Heart left ventricle (tissue), 16 donors: ENCODE measurements around the gene DNAH14. TPM values are rescaled to one million over a fixed set of nuclear protein-coding genes. Genes with fewer than 3 reads are reported as not detected.

Experiments
- ATAC-seq, 4 donors: fragments of 200-7000 bp; cut with Tn5 transposase; one replicate each; pipeline ENCODE4 v1.9.1; 2020 to 2022; ENCODE audit warnings: moderate library complexity in 4 of 4, mild to moderate bottlenecking in 3 of 4, moderate number of reproducible peaks in 1 of 4
- DNase-seq, 5 donors: peaks; one replicate each; pipeline ENCODE4 v3.0.0-alpha.2; 2020
- H3K27ac ChIP-seq, 12 donors: fragments of 200-600 bp; sonication (generic) in 4 of 12; one replicate each; pipeline versions ENCODE4 v1.5.0 to v1.8.0; 2016 to 2022; ENCODE audit warnings: mild to moderate bottlenecking in 2 of 12
- H3K27me3 ChIP-seq, 9 donors: fragments of 200-600 bp; sonication (generic) in 2 of 9; one replicate each; pipeline versions ENCODE4 v1.5.1 to v1.8.0; 2016 to 2022; ENCODE audit warnings: mild to moderate bottlenecking in 3 of 9
- H3K36me3 ChIP-seq, 9 donors: fragments of 200-600 bp; sonication (generic) in 2 of 9; one replicate each; pipeline versions ENCODE4 v1.5.0 to v1.8.0; 2018 to 2022; ENCODE audit warnings: mild to moderate bottlenecking in 2 of 9
- H3K4me1 ChIP-seq, 12 donors: fragments of 200-600 bp; sonication (generic) in 4 of 12; one replicate each; pipeline versions ENCODE4 v1.5.0 to v1.8.0; 2016 to 2022; ENCODE audit warnings: mild to moderate bottlenecking in 3 of 12
- H3K4me3 ChIP-seq, 12 donors: fragments of 200-600 bp; sonication (generic) in 4 of 12; one replicate each; pipeline versions ENCODE4 v1.5.0 to v1.8.0; 2017 to 2022; ENCODE audit warnings: mild to moderate bottlenecking in 9 of 12, moderate library complexity in 4 of 12
- H3K9me3 ChIP-seq, 12 donors: fragments of 200-600 bp; sonication (generic) in 4 of 12; one replicate each; pipeline versions ENCODE4 v1.5.0 to v1.8.0; 2016 to 2022; ENCODE audit warnings: mild to moderate bottlenecking in 1 of 12
- CTCF ChIP-seq, 12 donors: fragments of 200-600 bp; sonication (generic) in 4 of 12; IDR thresholded peaks; one replicate each; pipeline versions ENCODE4 v1.5.0 to v1.8.0; 2018 to 2022; ENCODE audit warnings: antibody characterized with exemption in 12 of 12, mild to moderate bottlenecking in 5 of 12
- POLR2A ChIP-seq, 2 donors: fragments of 450-650 bp; IDR thresholded peaks; one replicate each; pipeline ENCODE4 v1.6.1; 2017; ENCODE audit warnings: antibody characterized with exemption in 2 of 2, mild to moderate bottlenecking in 2 of 2, moderate library complexity in 2 of 2
- WGBS, 4 donors: extraction: QIAGEN DNeasy Blood & Tissue Kit in 2 of 4; methylation state at CpG; one replicate each; pipeline versions ENCODE4 v1.1.5 to v1.1.7; 2013 to 2018; 5-methylcytosine and 5-hydroxymethylcytosine counted together
- intact Hi-C, 10 donors: fragments of 100-400 bp; cut with DNase I; formaldehyde crosslinking; loops; one replicate each; pipeline versions ENCODE4 v1.11.1 to v1.14.2; 2022
- polyA plus RNA-seq, 2 donors: library from polyadenylated mRNA; stranded (reverse); fragments of 200-250 nt; gene quantifications; one replicate each; pipeline ENCODE4 v1.2.3, GENCODE V29; 2013
- total RNA-seq, 9 donors: library from RNA; depleted of rRNA in 2 of 9; stranded (reverse); fragments of >200 nt in 2 of 9; fragmentation: NEBNext Ultra II Directional in 3 of 9; extraction: Animal tissue kit (Norgen Biotek cat#: 25700) in 3 of 9; gene quantifications; one replicate each; pipeline versions ENCODE4 v1.1.0 to v1.2.4, GENCODE V29; 2016 to 2023
- donor health status: ischemic (EF 13 %, LVEDD 7.1; RV severe dilation, severe dysfunction).
- donor health status: healthy with polysubstance abuse.
- donor health status: DM: no; HTN: yes; CAD: no.
- donor health status: DM: no; HTN: no; CAD: no.
- donor health status: ischemic (EF 25% LVEDD 6.9; RV normal size, moderate dysfunction).
- donor health status: ischemic (EF 25% LVEDD 5.7; RV mildly dilated, moderate dysfunction).
- donor health status: healthy.
- donor health status: DM: yes; HTN: yes; CAD: no.
- donor health status: ischemic (EF 35%, LVEDD 5.7; RV mildly dilated, moderate dysfunction).
- donor health status: nonischemic (EF 11% LVEDD 7.7; RV severe dilation, severe dysfunction).
- donor health status: DM: yes; HTN: yes; CAD: no.
- donor health status: PGD.
- donor health status: ischemic (EF 29% LVEDD 5.4; RV normal size, mild dysfunction).
- donor health status: nonischemic (EF 23%, LVEDD 6.1; RV moderate dilation, normal function).

The DNAH14 gene
- total and polyA plus RNA-seq, 11 donors, result 0.24 to 6.8 (median 2.8) TPM

- H3K27ac ChIP-seq, result no peak overlapping the region
- DNase-seq (no peak), ATAC-seq (no peak)
- H3K4me3 ChIP-seq, result no peak overlapping the region
- peaks cover 0 to 4% (median 0%) of the 10 kb centered on the region in 9 donors for H3K27me3 ChIP-seq
- no peaks in the 10 kb centered on the region for H3K4me1 ChIP-seq
- peaks cover 0 to 9% (median 0%) of the 10 kb centered on the region in 12 donors for H3K9me3 ChIP-seq
- no peak for TF ChIP-seq CTCF (IDR thresholded peaks at IDR 0.05)
- H3K36me3 ChIP-seq, result no peaks in the 10 kb centered on the region
- intact Hi-C loops, result no loop called here
- 65 to 82% (median 78%) methylated on average over 4 to 5 of the region's 5 CpGs for WGBS, 4 donors
Measured at GRCh38 chr1:224896130-224896781, 33.2 kb upstream of the DNAH14 start.

GRCh38 chr1:224897529-224898327, 31.7 kb upstream of the DNAH14 start:
- Histone ChIP-seq H3K4me1 (no peaks in the 10 kb centered on the region), H3K4me3 (no peak overlapping the region), H3K27me3 (peaks cover 0 to 4% (median 0%) of the 10 kb centered on the region in 9 donors), H3K36me3 (no peaks in the 10 kb centered on the region), H3K9me3 (peaks cover 0 to 9% (median 0%) of the 10 kb centered on the region in 12 donors), H3K27ac (no peak overlapping the region)
- TF ChIP-seq POLR2A (IDR thresholded peaks at IDR 0.05), result no peak
- TF ChIP-seq CTCF (IDR thresholded peaks at IDR 0.05), result no peak
- intact Hi-C loops, result no loop called here
- DNase-seq (no peak), ATAC-seq (no peak)
- WGBS, 4 donors, result 87 to 100% (median 93%) methylated on average over 1 of the region's 1 CpG

GRCh38 chr1:224898937-224899336, 30.5 kb upstream of the DNAH14 start:
- no peaks in the 10 kb centered on the region for H3K36me3 ChIP-seq
- DNase-seq (no peak), ATAC-seq (no peak)
- H3K4me3 ChIP-seq, result no peak overlapping the region
- no peak overlapping the region for H3K27ac ChIP-seq
- 83 to 89% (median 87%) methylated on average over 3 of the region's 3 CpGs for WGBS, 4 donors
- H3K27me3 ChIP-seq, result peaks cover 0 to 5% (median 0%) of the 10 kb centered on the region in 9 donors
- intact Hi-C loops, result no loop called here
- H3K9me3 ChIP-seq, result peaks cover 0 to 9% (median 0%) of the 10 kb centered on the region in 12 donors
- H3K4me1 ChIP-seq, result no peaks in the 10 kb centered on the region
- TF ChIP-seq CTCF (IDR thresholded peaks at IDR 0.05) (no peak), POLR2A (IDR thresholded peaks at IDR 0.05) (no peak)

- TF ChIP-seq POLR2A (IDR thresholded peaks at IDR 0.05), result no peak
- TF ChIP-seq CTCF (IDR thresholded peaks at IDR 0.05), result no peak
- WGBS, 4 donors, result 80 to 86% (median 82%) methylated on average over 3 of the region's 3 CpGs
- H3K27me3 ChIP-seq, result peaks cover 0 to 8% (median 0%) of the 10 kb centered on the region in 9 donors
- H3K36me3 ChIP-seq, result no peaks in the 10 kb centered on the region
- intact Hi-C loops, result no loop called here
- DNase-seq (no peak), ATAC-seq (no peak)
- no peak overlapping the region for H3K4me3 ChIP-seq
- H3K4me1 ChIP-seq, result no peaks in the 10 kb centered on the region
- H3K9me3 ChIP-seq, result peaks cover 0 to 9% (median 0%) of the 10 kb centered on the region in 12 donors
- no peak overlapping the region for H3K27ac ChIP-seq
Measured at GRCh38 chr1:224900062-224900630, 29.3 kb upstream of the DNAH14 start.
